A172 (cell line): ENCODE results near the gene CD22. TPM values are rescaled to one million over a fixed set of nuclear protein-coding genes. Genes with fewer than 3 reads are reported as not detected.
"Not testable (repeated sequence)": the region's sequence is repeated elsewhere in the genome, so short reads cannot be mapped to it uniquely, and the experiment has no call there.

Source experiments
- DNase-seq: peaks from one replicate; pipeline ENCODE4 v3.0.0-alpha.2; 2015; ENCODE audit warnings: low spot score
- total RNA-seq: library from RNA; depleted of rRNA; stranded (reverse); fragments of >200 nt; shearing (Covaris generic); gene quantifications from 2 replicates; pipeline ENCODE4 v1.2.3, GENCODE V29; 2014; rRNA removed

The CD22 gene
- total RNA-seq: 3.4 and 7.6 TPM in 2 replicates

- DNase-seq: no peak
Observed at GRCh38 chr19:35328851-35329285, at the start of gene CD22. Gene CD22 (plus strand): TSS chr19:35329187. CDS start chr19:35332041, 2,854 bp downstream.

GRCh38 chr19:35279374-35279773 lies 49.6 kb upstream of the CD22 start:
- no peak for DNase-seq

- no peak for DNase-seq
Observed at GRCh38 chr19:35279985-35280821, 48.8 kb upstream of the CD22 start.

GRCh38 chr19:35281303-35281702 lies 47.7 kb upstream of the CD22 start:
- no peak for DNase-seq

- no peak for DNase-seq
Observed at GRCh38 chr19:35284153-35285094, 44.6 kb upstream of the CD22 start.

GRCh38 chr19:35285095-35285449 lies 43.9 kb upstream of the CD22 start:
- no peak for DNase-seq

- not testable (repeated sequence) for DNase-seq
Observed at GRCh38 chr19:35285465-35285864, 43.5 kb upstream of the CD22 start.

- not testable (repeated sequence) for DNase-seq
Observed at GRCh38 chr19:35286101-35286500, 42.9 kb upstream of the CD22 start.

GRCh38 chr19:35287713-35288112 lies 41.3 kb upstream of the CD22 start:
- DNase-seq: no peak

GRCh38 chr19:35288331-35288730 lies 40.7 kb upstream of the CD22 start:
- DNase-seq: no peak

- no peak for DNase-seq
Observed at GRCh38 chr19:35288906-35289305, 40.1 kb upstream of the CD22 start.

GRCh38 chr19:35290381-35291127 lies 38.4 kb upstream of the CD22 start:
- DNase-seq: no peak

GRCh38 chr19:35291259-35291658 lies 37.7 kb upstream of the CD22 start:
- DNase-seq: no peak

GRCh38 chr19:35291916-35292315 lies 37.1 kb upstream of the CD22 start, which contains the start of gene MAG:
Gene MAG (plus strand): TSS chr19:35292161. CDS start chr19:35295409, 3,248 bp downstream.
- no peak for DNase-seq

- no peak for DNase-seq
Observed at GRCh38 chr19:35292421-35293362, 36.3 kb upstream of the CD22 start.

GRCh38 chr19:35293363-35293739 lies 35.6 kb upstream of the CD22 start:
- no peak for DNase-seq

GRCh38 chr19:35293808-35294207 lies 35.2 kb upstream of the CD22 start:
- DNase-seq: no peak

- DNase-seq: no peak
Observed at GRCh38 chr19:35294328-35294727, 34.7 kb upstream of the CD22 start.

- DNase-seq: no peak
Observed at GRCh38 chr19:35294859-35295791, 33.9 kb upstream of the CD22 start.
